ENCODE results near the gene SPECC1L.

DNA sequence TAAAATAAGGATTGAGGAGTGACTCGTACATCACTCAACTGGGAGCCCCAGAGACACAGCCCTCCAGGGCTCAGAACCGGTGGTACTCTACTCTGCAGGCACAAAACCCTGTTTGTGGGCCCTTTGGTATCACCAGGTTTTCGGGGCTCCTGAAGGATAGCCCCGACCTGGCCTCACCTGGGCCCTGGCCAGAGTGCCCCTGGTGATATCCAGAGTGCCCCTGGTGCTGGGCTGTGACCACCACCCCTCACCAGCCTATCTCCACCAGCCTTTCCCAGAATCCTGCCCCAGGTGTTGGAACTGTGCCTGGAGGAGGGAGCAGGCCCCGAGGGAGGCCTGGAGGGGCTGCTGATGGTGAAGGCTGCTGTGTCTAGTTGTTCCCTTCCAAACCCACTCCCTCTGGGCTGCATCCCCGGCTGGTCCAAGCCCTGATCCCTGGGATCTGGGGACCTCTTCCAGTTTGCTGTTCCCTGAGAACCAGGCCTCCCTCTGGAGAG lies 23.6 kb upstream of the SPECC1L start:
- TF ChIP-seq, protein P1, sequence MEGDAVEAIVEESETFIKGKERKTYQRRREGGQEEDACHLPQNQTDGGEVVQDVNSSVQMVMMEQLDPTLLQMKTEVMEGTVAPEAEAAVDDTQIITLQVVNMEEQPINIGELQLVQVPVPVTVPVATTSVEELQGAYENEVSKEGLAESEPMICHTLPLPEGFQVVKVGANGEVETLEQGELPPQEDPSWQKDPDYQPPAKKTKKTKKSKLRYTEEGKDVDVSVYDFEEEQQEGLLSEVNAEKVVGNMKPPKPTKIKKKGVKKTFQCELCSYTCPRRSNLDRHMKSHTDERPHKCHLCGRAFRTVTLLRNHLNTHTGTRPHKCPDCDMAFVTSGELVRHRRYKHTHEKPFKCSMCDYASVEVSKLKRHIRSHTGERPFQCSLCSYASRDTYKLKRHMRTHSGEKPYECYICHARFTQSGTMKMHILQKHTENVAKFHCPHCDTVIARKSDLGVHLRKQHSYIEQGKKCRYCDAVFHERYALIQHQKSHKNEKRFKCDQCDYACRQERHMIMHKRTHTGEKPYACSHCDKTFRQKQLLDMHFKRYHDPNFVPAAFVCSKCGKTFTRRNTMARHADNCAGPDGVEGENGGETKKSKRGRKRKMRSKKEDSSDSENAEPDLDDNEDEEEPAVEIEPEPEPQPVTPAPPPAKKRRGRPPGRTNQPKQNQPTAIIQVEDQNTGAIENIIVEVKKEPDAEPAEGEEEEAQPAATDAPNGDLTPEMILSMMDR (IDR thresholded peaks at IDR 0.05) = no peak
- no peak for TF ChIP-seq POLR2AphosphoS5 (IDR thresholded peaks at IDR 0.05)
